Measurements from ENCODE around the gene SCN8A.
"Not testable (repeated sequence)": the region's sequence is repeated elsewhere in the genome, so short reads cannot be mapped to it uniquely, and the experiment has no call there.

SCN8A gene

GRCh38 chr12:51822261-51822616, 231.2 kb downstream of the SCN8A start:
- Histone ChIP-seq H3K4me3 (peak overlapping the region in 5 of 7 experiments; percentile 46 to 70 (median 54)), H3K27ac (peak overlapping the region in 1 of 21 experiments; percentile 91)

GRCh38 chr12:51822956-51823355, 231.9 kb downstream of the SCN8A start:
- no peak overlapping the region for H3K27ac ChIP-seq
- H3K4me3 ChIP-seq, result no peak overlapping the region

- Histone ChIP-seq H3K4me3 (no peak overlapping the region), H3K27ac (no peak overlapping the region)
These were observed 233.0 kb downstream of the SCN8A start for GRCh38 chr12:51823875-51824565.

GRCh38 chr12:51825216-51825615, 234.2 kb downstream of the SCN8A start:
- Histone ChIP-seq H3K27ac (no peak overlapping the region), H3K4me3 (no peak overlapping the region)

- no peak overlapping the region for H3K27ac ChIP-seq
- H3K4me3 ChIP-seq, result no peak overlapping the region
These were observed 235.8 kb downstream of the SCN8A start for GRCh38 chr12:51826881-51827280.

- peak overlapping the region in 4 of 21 experiments; percentile 7 to 46 (median 34) for H3K27ac ChIP-seq
- no peak overlapping the region for H3K4me3 ChIP-seq
These were observed 237.1 kb downstream of the SCN8A start for GRCh38 chr12:51827925-51828818.

- Histone ChIP-seq H3K4me3 (no peak overlapping the region), H3K27ac (no peak overlapping the region)
These were observed 238.0 kb downstream of the SCN8A start for GRCh38 chr12:51829011-51829481.

- Histone ChIP-seq H3K27ac (no peak overlapping the region), H3K4me3 (no peak overlapping the region)
These were observed 238.6 kb downstream of the SCN8A start for GRCh38 chr12:51829641-51830040.

- not testable (repeated sequence) for H3K4me3 ChIP-seq, H3K27ac ChIP-seq
These were observed 240.8 kb downstream of the SCN8A start for GRCh38 chr12:51831817-51832216.

- Histone ChIP-seq H3K4me3 (no peak overlapping the region), H3K27ac (no peak overlapping the region)
These were observed 241.5 kb downstream of the SCN8A start for GRCh38 chr12:51832354-51833107.

- H3K27ac ChIP-seq, result no peak overlapping the region
These were observed 242.6 kb downstream of the SCN8A start for GRCh38 chr12:51833448-51834227.

GRCh38 chr12:51834411-51834810, 243.4 kb downstream of the SCN8A start:
- no peak overlapping the region for H3K27ac ChIP-seq
- no peak overlapping the region for H3K4me3 ChIP-seq

More at GRCh38 chr12:51833448-51834227, 242.6 kb downstream of the SCN8A start:
- H3K4me3 ChIP-seq, result no peak overlapping the region

GRCh38 chr12:51836041-51836826, 245.2 kb downstream of the SCN8A start:
- H3K27ac ChIP-seq, result no peak overlapping the region
- no peak overlapping the region for H3K4me3 ChIP-seq

- H3K4me3 ChIP-seq, result no peak overlapping the region
- no peak overlapping the region for H3K27ac ChIP-seq
These were observed 245.8 kb downstream of the SCN8A start for GRCh38 chr12:51836827-51837173.

GRCh38 chr12:51837286-51837685, 246.3 kb downstream of the SCN8A start:
- Histone ChIP-seq H3K4me3 (no peak overlapping the region), H3K27ac (no peak overlapping the region)

- Histone ChIP-seq H3K27ac (no peak overlapping the region), H3K4me3 (no peak overlapping the region)
These were observed 247.0 kb downstream of the SCN8A start for GRCh38 chr12:51838036-51838435.

GRCh38 chr12:51838762-51839161, 247.7 kb downstream of the SCN8A start:
- no peak overlapping the region for H3K4me3 ChIP-seq
- no peak overlapping the region for H3K27ac ChIP-seq

GRCh38 chr12:51839310-51839947, 248.4 kb downstream of the SCN8A start:
- Histone ChIP-seq H3K4me3 (no peak overlapping the region), H3K27ac (no peak overlapping the region)
